Pancreas (tissue), 10 donors: ENCODE measurements around the gene ZNF362. TPM values are rescaled to one million over a fixed set of nuclear protein-coding genes. Genes with fewer than 3 reads are reported as not detected.
A peak's percentile ranks its signal among the peaks of the same experiment; 100 is the strongest.

Source experiments
- ATAC-seq, 4 donors: fragments of 200-7000 bp; cut with Tn5 transposase; one replicate each; pipeline versions ENCODE4 v1.8.0 to v1.9.1; 2020; ENCODE audit warnings: mild to moderate bottlenecking in 4 of 4, moderate library complexity in 4 of 4
- DNase-seq, 6 donors: peaks; one replicate each; pipeline ENCODE4 v3.0.0-alpha.2; 2020
- FAIRE-seq: peaks from 2 replicates; lab custom pipeline; 2012; peaks lifted over from hg19 to GRCh38; lab: Jason Lieb, UNC
- H3K27ac ChIP-seq, 4 donors: fragments of 200-600 bp; sonication (generic); 1 replicate in 3 of 4; 2 replicates in 1 of 4; pipeline versions ENCODE4 v1.5.0 to v1.8.0; 2020
- H3K27me3 ChIP-seq, 4 donors: fragments of 200-600 bp; one replicate each; pipeline ENCODE4 v1.8.0; 2021
- H3K36me3 ChIP-seq, 3 donors: fragments of 200-600 bp; sonication (generic) in 1 of 3; one replicate each; pipeline versions ENCODE4 v1.5.0 to v1.8.0; 2020 to 2021
- H3K4me1 ChIP-seq, 3 donors: fragments of 200-600 bp; one replicate each; pipeline ENCODE4 v1.8.0; 2021
- H3K4me3 ChIP-seq, 4 donors: fragments of 200-600 bp; sonication (generic) in 2 of 4; one replicate each; pipeline versions ENCODE4 v1.5.0 to v1.8.0; 2020 to 2021
- H3K9me3 ChIP-seq, 4 donors: fragments of 200-600 bp; one replicate each; pipeline ENCODE4 v1.8.0; 2021
- CTCF ChIP-seq, 4 donors: fragments of 200-600 bp; sonication (generic) in 3 of 4; IDR thresholded peaks; one replicate each; pipeline versions ENCODE4 v1.5.0 to v1.8.0; 2021; ENCODE audit warnings: antibody characterized with exemption in 4 of 4
- WGBS, 2 donors: extraction: QIAGEN DNeasy Blood & Tissue Kit; methylation state at CpG; one replicate each; pipeline ENCODE4 v1.1.7; 2013; 5-methylcytosine and 5-hydroxymethylcytosine counted together
- intact Hi-C, 3 donors: fragments of 100-400 bp; cut with DNase I; formaldehyde crosslinking; loops; one replicate each; pipeline versions ENCODE4 v1.11.1 to v1.14.2; 2022
- polyA plus RNA-seq, 2 donors: library from polyadenylated mRNA; stranded (reverse); fragments of 200-250 nt; gene quantifications; one replicate each; pipeline ENCODE4 v1.2.3, GENCODE V29; 2013
- total RNA-seq, 6 donors: library from RNA; stranded (reverse); fragmentation: NEBNext Ultra II Directional in 4 of 6; extraction: Animal tissue kit (Norgen Biotek cat#: 25700) in 4 of 6; gene quantifications; one replicate each; pipeline versions ENCODE4 v1.2.1 to v1.2.4, GENCODE V29; 2021 to 2023
- donor health status: healthy with polysubstance abuse.
- donor health status: DM: no; HTN: no; CAD: no; lungs with moderate emphysema.
- donor health status: DM: no; HTN: no; CAD: no.
- donor health status: control.
- donor health status: control.
- donor health status: Bipolar disorder and iron deficiency.
- donor health status: DM: yes; HTN: yes; CAD: no.
- donor health status: DM: no; HTN: no; CAD: no.
- donor health status: DM: no; HTN: no; CAD: no.
- donor health status: DM: yes; HTN: yes; CAD: no.

The ZNF362 gene
- total and polyA plus RNA-seq, 8 donors, result 11.8 to 19.7 (median 13.9) TPM

DNA sequence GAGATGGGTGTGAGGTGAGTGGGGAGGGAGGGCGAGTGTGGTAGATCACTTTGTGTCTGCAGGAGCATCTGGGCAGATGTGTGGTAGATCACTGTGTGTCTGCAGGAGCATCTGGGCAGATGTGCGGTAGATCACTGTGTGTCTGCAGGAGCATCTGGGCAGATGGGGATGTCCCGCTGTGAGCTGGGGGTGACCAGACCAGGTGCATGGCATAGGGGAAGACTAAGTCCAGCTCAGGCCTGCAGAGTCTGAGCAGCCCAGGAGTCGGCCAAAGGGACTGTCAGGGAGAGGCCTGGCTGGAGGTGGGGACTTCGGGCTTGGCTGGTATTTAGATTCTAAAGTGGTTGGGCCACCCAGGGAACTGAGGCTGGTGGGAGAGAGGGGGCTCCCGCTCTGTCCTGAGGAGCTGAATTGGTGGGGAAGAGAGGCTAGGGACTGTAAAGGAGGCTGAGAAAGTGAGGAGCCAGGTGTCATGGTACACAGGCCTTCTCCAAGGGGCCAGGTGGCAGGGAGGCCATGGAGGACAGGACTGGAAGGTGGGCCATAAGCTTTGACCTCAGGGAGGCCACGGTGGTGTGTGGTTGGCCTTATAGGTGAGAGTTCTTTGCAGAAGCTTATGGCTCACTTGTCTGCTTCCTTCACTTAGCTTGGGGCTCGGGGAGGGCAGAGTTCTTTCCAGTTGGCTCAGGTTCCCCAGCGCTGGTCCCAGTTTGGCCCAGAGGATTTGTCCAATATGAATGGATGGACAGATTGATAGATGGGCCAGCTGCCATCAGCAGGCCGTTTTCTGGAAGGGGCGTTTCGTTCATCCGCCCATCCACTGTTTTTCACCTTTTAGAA, 15.6 kb downstream of the ZNF362 start:
- peaks cover 0 to 3% (median 0%) of the 10 kb centered on the region in 3 donors for H3K36me3 ChIP-seq
- no peak overlapping the region for H3K4me3 ChIP-seq
- intact Hi-C loops, result no loop called here
- FAIRE-seq, result no peak
- DNase-seq, result peak in 1 of 6 donors; percentile 33
- 84 to 92% methylated on average over 13 of the region's 13 CpGs for WGBS, 2 donors
- no peak overlapping the region for H3K27ac ChIP-seq
- H3K27me3 ChIP-seq, result no peaks in the 10 kb centered on the region
- ATAC-seq, result no peak
- H3K4me1 ChIP-seq, result no peaks in the 10 kb centered on the region
- TF ChIP-seq CTCF (IDR thresholded peaks at IDR 0.05), result no peak
- H3K9me3 ChIP-seq, result no peaks in the 10 kb centered on the region

DNA sequence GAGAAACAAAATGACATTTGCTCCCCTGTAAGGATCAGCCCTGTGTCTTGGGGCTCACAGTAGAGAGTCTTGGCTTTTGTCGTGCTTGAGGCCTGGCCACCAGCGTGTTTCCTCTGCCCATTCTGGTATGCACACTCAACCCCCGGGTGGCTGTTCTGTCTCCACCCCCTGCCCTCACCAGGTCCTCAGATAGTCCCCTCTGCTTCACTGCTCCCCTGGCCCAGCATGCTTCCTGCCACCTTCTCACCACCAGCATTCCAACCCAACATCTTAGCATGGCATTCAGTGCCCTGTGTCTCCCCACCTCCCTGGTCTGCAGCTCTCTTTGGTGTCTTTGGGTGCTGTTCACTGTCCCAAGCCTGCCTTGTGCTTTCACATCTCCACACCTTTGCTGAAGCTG, 16.2 kb downstream of the ZNF362 start:
- Histone ChIP-seq H3K36me3 (peaks cover 0 to 6% (median 5%) of the 10 kb centered on the region in 3 donors), H3K27ac (no peak overlapping the region), H3K27me3 (no peaks in the 10 kb centered on the region), H3K4me1 (no peaks in the 10 kb centered on the region), H3K4me3 (no peak overlapping the region), H3K9me3 (no peaks in the 10 kb centered on the region)
- FAIRE-seq (no peak), DNase-seq (peak in 1 of 6 donors; percentile 22), ATAC-seq (no peak)
- intact Hi-C loops, result no loop called here
- no peak for TF ChIP-seq CTCF (IDR thresholded peaks at IDR 0.05)
- 67 to 72% methylated on average over 3 of the region's 3 CpGs for WGBS, 2 donors

GRCh38 chr1:33272930-33273329, 16.6 kb downstream of the ZNF362 start:
- Histone ChIP-seq H3K27me3 (no peaks in the 10 kb centered on the region), H3K36me3 (peaks cover 0 to 10% (median 5%) of the 10 kb centered on the region in 3 donors), H3K27ac (no peak overlapping the region), H3K4me3 (no peak overlapping the region), H3K4me1 (no peaks in the 10 kb centered on the region), H3K9me3 (no peaks in the 10 kb centered on the region)
- FAIRE-seq (no peak), ATAC-seq (no peak), DNase-seq (peak in 1 of 6 donors; percentile 38)
- no peak for TF ChIP-seq CTCF (IDR thresholded peaks at IDR 0.05)
- WGBS, 2 donors, result 74 to 87% methylated on average over 1 of the region's 1 CpG
- intact Hi-C loops, result no loop called here

DNA sequence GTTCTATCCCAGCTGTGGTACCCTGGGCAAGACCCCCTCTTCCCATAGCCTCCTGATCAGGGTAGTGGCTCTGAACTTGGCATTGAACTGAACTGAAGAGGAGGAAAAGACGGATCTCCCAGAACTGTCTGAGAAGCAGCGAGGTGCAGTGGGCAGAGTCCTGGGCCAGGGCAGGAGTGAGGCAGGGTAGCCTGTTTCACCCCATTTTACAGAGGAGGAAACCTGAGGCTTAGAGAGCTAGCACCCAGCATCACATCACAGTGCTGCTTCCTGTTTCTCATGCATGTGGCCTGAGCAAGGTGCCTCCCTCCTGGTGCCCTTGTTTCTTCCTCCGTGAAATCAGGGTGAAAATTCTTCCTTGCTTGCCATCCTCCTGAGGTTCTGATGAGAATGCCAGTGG, 17.1 kb downstream of the ZNF362 start:
- 86 to 90% methylated on average over 3 of the region's 3 CpGs for WGBS, 2 donors
- DNase-seq (peak in 1 of 6 donors; percentile 22), FAIRE-seq (no peak), ATAC-seq (no peak)
- no peaks in the 10 kb centered on the region for H3K4me1 ChIP-seq
- no peaks in the 10 kb centered on the region for H3K27me3 ChIP-seq
- H3K27ac ChIP-seq, result no peak overlapping the region
- no peak overlapping the region for H3K4me3 ChIP-seq
- no peaks in the 10 kb centered on the region for H3K9me3 ChIP-seq
- H3K36me3 ChIP-seq, result peaks cover 0 to 12% (median 5%) of the 10 kb centered on the region in 3 donors
- intact Hi-C loops, result no loop called here
- TF ChIP-seq CTCF (IDR thresholded peaks at IDR 0.05), result no peak

DNA sequence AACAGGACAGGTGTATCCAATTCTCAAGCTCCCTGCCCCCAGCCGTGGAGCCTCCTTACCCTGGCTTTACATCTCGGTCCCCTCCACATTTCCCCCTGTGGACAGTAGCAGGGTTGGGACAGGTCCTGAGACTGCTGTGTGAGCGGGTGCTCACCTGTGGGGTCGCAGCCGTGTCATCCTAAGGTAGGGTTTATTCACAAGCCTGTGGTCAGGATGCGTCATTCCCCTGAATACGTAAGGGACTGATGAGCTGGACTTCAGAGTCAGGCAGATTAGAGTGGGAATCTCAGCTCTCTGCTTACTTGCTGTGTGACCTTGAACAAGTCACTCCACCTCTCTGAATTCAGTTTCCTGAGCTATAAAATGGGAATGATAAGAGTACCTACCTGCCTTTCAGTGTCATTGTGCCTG, 17.7 kb downstream of the ZNF362 start:
- no peaks in the 10 kb centered on the region for H3K27me3 ChIP-seq
- no peaks in the 10 kb centered on the region for H3K9me3 ChIP-seq
- H3K4me1 ChIP-seq, result no peaks in the 10 kb centered on the region
- ATAC-seq (no peak), DNase-seq (peak in 1 of 6 donors; percentile 29), FAIRE-seq (no peak)
- H3K36me3 ChIP-seq, result peaks cover 0 to 12% (median 5%) of the 10 kb centered on the region in 3 donors
- no peak for TF ChIP-seq CTCF (IDR thresholded peaks at IDR 0.05)
- no peak overlapping the region for H3K4me3 ChIP-seq
- intact Hi-C loops, result no loop called here
- H3K27ac ChIP-seq, result no peak overlapping the region
- 78% methylated on average over 7 of the region's 7 CpGs for WGBS, 2 donors
